Transverse colon (tissue), 4 donors: ENCODE results near the gene ARGFX. TPM values are rescaled to one million over a fixed set of nuclear protein-coding genes. Genes with fewer than 3 reads are reported as not detected.
"Not testable (repeated sequence)": the region's sequence is repeated elsewhere in the genome, so short reads cannot be mapped to it uniquely, and the experiment has no call there.

Experiments
- DNase-seq: peaks from one replicate; pipeline ENCODE4 v3.0.0-alpha.2; 2019
- H3K27ac ChIP-seq, 4 donors: fragments of 200-600 bp; sonication (generic); 2 replicates each; pipeline ENCODE4 v1.5.1; 2016 to 2018; ENCODE audit warnings: inconsistent platforms in 4 of 4
- H3K27me3 ChIP-seq: fragments of 200-600 bp; sonication (generic); 2 replicates; pipeline ENCODE4 v1.5.1; 2017; ENCODE audit warnings: inconsistent platforms
- H3K36me3 ChIP-seq, 4 donors: fragments of 200-600 bp; sonication (generic); 2 replicates each; pipeline ENCODE4 v1.5.1; 2017 to 2019; ENCODE audit warnings: inconsistent platforms in 4 of 4
- H3K4me1 ChIP-seq, 4 donors: fragments of 200-600 bp; sonication (generic); 2 replicates each; pipeline ENCODE4 v1.5.1; 2017 to 2020; ENCODE audit warnings: inconsistent platforms in 4 of 4
- H3K4me3 ChIP-seq, 4 donors: fragments of 200-600 bp; sonication (generic); 1 replicate in 1 of 4; 2 replicates in 3 of 4; pipeline versions ENCODE4 v1.5.1 to v1.6.1; 2017 to 2019; ENCODE audit warnings: inconsistent platforms in 4 of 4
- H3K9me3 ChIP-seq, 2 donors: fragments of 200-600 bp; sonication (generic); 2 replicates each; pipeline ENCODE4 v1.5.1; 2017 to 2019; ENCODE audit warnings: inconsistent platforms in 2 of 2
- EP300 ChIP-seq: sonication (generic); formaldehyde crosslinking; IDR thresholded peaks from one replicate; pipeline ENCODE4 v1.6.1; 2017; ENCODE audit warnings: antibody characterized with exemption, low read depth
- POLR2A ChIP-seq: fragments of 450-650 bp; IDR thresholded peaks from one replicate; pipeline ENCODE4 v1.6.1; 2016; ENCODE audit warnings: antibody characterized with exemption, mild to moderate bottlenecking, moderate library complexity
- POLR2AphosphoS5 ChIP-seq, 3 donors: sonication (generic); formaldehyde crosslinking; IDR thresholded peaks; one replicate each; pipeline ENCODE4 v1.6.1; 2016; ENCODE audit warnings: antibody characterized with exemption in 3 of 3
- WGBS, 2 donors: methylation state at CpG; one replicate each; pipeline ENCODE4 v1.1.5; 2018; ENCODE audit warnings: low coverage in 1 of 2; 5-methylcytosine and 5-hydroxymethylcytosine counted together
- in situ Hi-C, 4 donors: fragments of 200-750 bp; cut with MboI; loops; one replicate each; pipeline versions ENCODE4 v1.15.0 to v1.15.1; 2017; ENCODE audit warnings: low sequenced_read_pairs in 3 of 4, low pct_ligation_motif_present in 1 of 4, low pct_unique_long_range_greater_than_20kb in 1 of 4
- intact Hi-C: fragments of 100-400 bp; cut with DNase I; formaldehyde crosslinking; loops from one replicate; pipeline ENCODE4 v1.15.1; 2023; ENCODE audit warnings: low total_unique reads
- total RNA-seq, 4 donors: library from RNA; depleted of rRNA; stranded (reverse); fragments of >200 nt; gene quantifications; one replicate each; pipeline ENCODE4 v1.1.0, GENCODE V29; 2016
- TF ChIP-seq, protein P1 (sequence below), 5 experiments: fragments of 200-600 bp in 3 of 5; fragments of 450-650 bp in 2 of 5; sonication (generic) in 3 of 5; IDR thresholded peaks; 1 replicate in 2 of 5; 2 replicates in 3 of 5; pipeline ENCODE4 v1.5.1; 2016 to 2017; ENCODE audit warnings: antibody characterized with exemption in 5 of 5, inconsistent platforms in 3 of 5, mild to moderate bottlenecking in 2 of 5, moderate library complexity in 1 of 5

The ARGFX gene
- total RNA-seq, 4 donors from 2014 or later: not detected

DNA sequence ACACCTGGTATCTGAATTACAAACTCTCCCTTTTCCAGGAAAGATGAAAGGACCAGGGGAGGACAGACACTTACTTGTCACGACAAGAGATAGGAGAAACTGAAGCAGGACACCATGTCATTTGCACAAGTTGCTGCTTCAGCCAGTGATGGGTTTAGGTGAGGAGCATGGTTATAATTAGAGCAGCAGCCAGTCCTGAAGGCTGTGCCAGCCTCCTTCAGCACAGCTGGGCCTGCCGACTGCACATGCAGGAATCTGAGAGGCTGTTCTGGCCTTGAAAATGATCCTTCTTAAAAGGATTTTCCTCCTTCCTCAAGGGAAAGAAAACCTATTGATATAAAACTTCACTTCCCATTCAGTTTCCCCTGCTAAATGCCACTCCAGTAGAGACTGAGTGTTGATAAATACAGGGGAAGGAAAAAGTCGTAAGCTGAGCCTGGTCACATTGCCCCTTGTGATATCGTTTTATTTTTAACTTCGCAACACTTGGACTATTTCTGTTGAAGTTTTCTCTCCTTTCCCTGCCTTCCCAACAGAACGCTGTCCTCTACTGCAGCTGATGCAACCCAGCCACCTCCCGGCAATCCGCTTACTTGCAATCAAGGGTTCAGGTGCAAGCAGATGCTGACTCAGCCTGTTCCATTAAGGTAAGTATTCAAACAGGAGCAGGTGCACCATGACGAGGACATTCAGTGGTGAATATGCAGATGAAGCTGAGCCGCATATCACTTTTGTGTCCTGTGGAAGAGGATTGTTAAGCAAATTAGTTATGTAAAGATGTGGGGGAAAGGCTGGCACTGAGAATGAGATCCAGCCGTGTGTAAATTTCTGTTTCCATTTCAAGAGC lies 25.3 kb downstream of the ARGFX start, which contains the start of gene FBXO40:
Gene FBXO40, plus strand, starts transcription at position 524 of the 847 bp plus-strand sequence. CDS start 27,197 bp downstream, outside the sequence.
- Histone ChIP-seq H3K4me3 (no peak within 1 kb of the TSS), H3K27me3 (no peaks in the 10 kb centered on the region), H3K9me3 (no peaks in the 10 kb centered on the region), H3K4me1 (no peaks in the 10 kb centered on the region), H3K27ac (peak within 1 kb of the TSS in 1 of 4 donors; percentile 6), H3K36me3 (no peaks in the 10 kb centered on the region)
- WGBS, 2 donors: 58 to 61% methylated on average over 8 to 11 of the region's 11 CpGs
- peak; percentile 45 for DNase-seq
- TF ChIP-seq POLR2A (no peak), POLR2AphosphoS5 (IDR thresholded peaks at IDR 0.05) (no peak), EP300 (no peak)
- TF ChIP-seq, protein P1, sequence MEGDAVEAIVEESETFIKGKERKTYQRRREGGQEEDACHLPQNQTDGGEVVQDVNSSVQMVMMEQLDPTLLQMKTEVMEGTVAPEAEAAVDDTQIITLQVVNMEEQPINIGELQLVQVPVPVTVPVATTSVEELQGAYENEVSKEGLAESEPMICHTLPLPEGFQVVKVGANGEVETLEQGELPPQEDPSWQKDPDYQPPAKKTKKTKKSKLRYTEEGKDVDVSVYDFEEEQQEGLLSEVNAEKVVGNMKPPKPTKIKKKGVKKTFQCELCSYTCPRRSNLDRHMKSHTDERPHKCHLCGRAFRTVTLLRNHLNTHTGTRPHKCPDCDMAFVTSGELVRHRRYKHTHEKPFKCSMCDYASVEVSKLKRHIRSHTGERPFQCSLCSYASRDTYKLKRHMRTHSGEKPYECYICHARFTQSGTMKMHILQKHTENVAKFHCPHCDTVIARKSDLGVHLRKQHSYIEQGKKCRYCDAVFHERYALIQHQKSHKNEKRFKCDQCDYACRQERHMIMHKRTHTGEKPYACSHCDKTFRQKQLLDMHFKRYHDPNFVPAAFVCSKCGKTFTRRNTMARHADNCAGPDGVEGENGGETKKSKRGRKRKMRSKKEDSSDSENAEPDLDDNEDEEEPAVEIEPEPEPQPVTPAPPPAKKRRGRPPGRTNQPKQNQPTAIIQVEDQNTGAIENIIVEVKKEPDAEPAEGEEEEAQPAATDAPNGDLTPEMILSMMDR (IDR thresholded peaks at IDR 0.05): no peak
- intact Hi-C loops: no loop called here
- in situ Hi-C loops: no loop called here

DNA sequence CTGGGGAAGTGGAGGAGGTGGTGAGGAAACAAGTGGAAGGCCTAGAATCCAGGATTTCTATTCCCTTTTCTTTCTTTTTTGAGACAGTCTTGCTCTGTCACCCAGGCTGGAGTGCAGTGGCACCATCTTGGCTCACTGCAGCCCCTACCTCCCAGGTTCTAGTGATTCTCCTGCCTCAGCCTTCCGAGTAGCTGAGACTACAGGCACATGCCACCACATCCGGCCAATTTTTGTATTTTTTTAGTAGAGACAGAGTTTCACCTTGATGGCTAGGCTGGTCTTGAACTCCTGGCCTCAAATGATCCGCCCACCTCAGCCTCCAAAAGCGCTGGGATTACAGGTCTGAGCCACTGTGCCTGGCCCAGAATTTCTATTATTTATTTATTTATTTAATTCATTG lies 26.1 kb downstream of the ARGFX start:
- H3K4me1 ChIP-seq, H3K27me3 ChIP-seq, H3K27ac ChIP-seq, in situ Hi-C loops, DNase-seq, H3K36me3 ChIP-seq, H3K9me3 ChIP-seq, intact Hi-C loops, H3K4me3 ChIP-seq: not testable (repeated sequence)
- 96 to 100% methylated on average over 3 to 4 of the region's 4 CpGs for WGBS, 2 donors

DNA sequence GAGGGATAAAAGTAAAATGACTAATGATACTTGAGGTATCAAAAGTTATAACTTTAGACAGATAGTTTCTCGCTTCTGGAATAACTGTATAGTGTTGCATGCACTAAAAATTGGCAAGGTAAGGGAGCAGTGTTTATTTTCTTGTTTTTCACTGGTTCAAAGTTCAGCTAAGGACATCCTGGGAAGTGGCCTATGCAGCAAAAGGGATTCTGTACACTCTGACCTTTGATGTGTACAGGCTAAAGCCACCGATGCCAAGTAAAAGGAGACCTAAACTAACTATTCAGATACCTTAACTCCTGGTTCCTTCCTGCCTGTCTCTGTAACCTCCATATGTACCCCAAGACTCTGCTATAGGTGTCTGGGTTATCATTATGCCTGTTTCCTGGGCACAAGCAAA lies 27.1 kb downstream of the ARGFX start:
- TF ChIP-seq POLR2AphosphoS5 (IDR thresholded peaks at IDR 0.05) (no peak), POLR2A (no peak), EP300 (no peak)
- TF ChIP-seq, protein P1 (IDR thresholded peaks at IDR 0.05): no peak
- Histone ChIP-seq H3K9me3 (no peaks in the 10 kb centered on the region), H3K4me1 (no peaks in the 10 kb centered on the region), H3K27ac (no peak overlapping the region), H3K4me3 (no peak overlapping the region), H3K27me3 (no peaks in the 10 kb centered on the region), H3K36me3 (no peaks in the 10 kb centered on the region)
- intact Hi-C loops: no loop called here
- in situ Hi-C loops: no loop called here
- 67 to 90% methylated on average over 1 to 2 of the region's 2 CpGs for WGBS, 2 donors
- DNase-seq: no peak

DNA sequence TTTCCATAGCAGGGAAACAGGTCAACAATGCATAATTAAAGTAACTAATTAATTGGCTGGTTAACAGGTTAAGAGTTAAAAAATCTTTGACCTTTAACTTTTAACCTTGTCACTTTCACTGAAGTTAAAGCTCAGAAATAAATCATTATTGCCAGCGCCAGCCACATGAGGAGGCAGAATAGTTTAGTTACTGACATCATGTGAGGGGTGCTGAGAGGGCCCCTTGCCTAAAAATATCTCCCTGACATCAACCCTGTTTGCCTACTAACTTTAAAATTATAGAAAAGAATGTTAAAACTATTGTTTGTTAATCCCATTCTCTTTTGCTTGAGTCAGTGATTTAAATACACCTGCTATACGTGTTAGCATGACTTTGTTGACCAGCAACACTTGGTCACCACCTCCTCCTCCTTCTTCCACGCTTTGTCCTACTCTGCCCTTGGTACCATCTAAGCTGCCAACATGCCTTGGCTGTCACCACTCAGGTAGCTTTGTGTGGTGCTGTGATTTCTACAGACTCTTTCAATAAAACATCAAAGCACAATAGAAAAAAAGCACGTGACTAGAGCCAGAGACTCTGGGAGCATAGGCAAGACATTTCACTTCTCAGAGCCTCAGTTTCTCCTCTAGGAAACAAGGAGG lies 28.1 kb downstream of the ARGFX start:
- no peak for TF ChIP-seq EP300
- in situ Hi-C loops: no loop called here
- Histone ChIP-seq H3K27ac (no peak overlapping the region), H3K4me3 (no peak overlapping the region), H3K4me1 (no peaks in the 10 kb centered on the region), H3K27me3 (no peaks in the 10 kb centered on the region), H3K9me3 (no peaks in the 10 kb centered on the region), H3K36me3 (no peaks in the 10 kb centered on the region)
- 83 to 86% methylated on average over 2 to 4 of the region's 4 CpGs for WGBS, 2 donors
- intact Hi-C loops: no loop called here
- DNase-seq: no peak

DNA sequence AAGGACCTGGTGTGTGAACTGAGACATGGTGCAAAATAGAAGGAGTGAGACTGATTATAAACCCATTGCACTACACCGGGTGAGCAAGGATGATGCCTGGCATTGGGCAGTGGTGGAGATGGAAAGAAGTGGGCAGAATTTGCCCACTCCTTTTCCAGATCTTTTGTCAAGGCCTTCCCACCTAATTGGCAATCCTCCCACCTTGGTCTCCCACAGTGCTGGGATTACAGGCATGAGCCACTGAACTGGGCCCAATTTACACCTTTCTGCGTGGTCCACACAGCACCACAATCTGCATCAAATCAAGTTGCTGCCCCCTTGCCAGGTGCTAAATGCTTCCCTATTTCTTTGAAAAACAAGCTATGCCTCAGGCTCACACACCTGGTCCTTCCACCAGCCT lies 30.8 kb downstream of the ARGFX start:
- DNase-seq: no peak
- intact Hi-C loops (no loop called here), in situ Hi-C loops (no loop called here)
- H3K36me3 ChIP-seq: no peaks in the 10 kb centered on the region
- H3K27ac ChIP-seq: no peak overlapping the region
- WGBS, 2 donors: 82 to 100% methylated on average over 1 to 2 of the region's 2 CpGs
- H3K9me3 ChIP-seq: no peaks in the 10 kb centered on the region
- H3K4me3 ChIP-seq: no peak overlapping the region
- no peak for TF ChIP-seq POLR2A
- TF ChIP-seq, protein P1 (IDR thresholded peaks at IDR 0.05): no peak
- no peak for TF ChIP-seq EP300
- no peak for TF ChIP-seq POLR2AphosphoS5 (IDR thresholded peaks at IDR 0.05)
- no peaks in the 10 kb centered on the region for H3K4me1 ChIP-seq
- H3K27me3 ChIP-seq: no peaks in the 10 kb centered on the region

DNA sequence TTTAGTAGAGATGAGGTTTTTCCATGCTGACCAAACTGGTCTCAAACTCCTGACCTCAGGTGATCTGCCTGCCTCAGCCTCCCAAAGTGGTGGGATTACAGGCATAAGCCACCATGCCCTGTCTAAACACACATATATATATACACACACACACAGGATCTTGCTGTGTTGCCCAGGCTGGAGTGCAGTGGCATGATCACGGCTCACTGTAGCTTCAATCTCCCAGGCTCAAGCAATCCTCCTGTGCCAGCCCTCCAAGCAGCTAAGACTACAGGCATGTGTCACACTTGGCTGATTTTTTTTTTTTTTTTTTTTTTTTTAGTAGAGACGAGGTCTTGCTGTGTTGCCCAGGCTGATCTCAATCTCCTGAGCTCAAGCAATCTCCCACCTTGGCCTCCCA lies 32.2 kb downstream of the ARGFX start:
- H3K36me3 ChIP-seq, H3K27ac ChIP-seq, H3K4me3 ChIP-seq, in situ Hi-C loops, H3K9me3 ChIP-seq, H3K27me3 ChIP-seq, intact Hi-C loops, DNase-seq, H3K4me1 ChIP-seq: not testable (repeated sequence)
- WGBS, 2 donors: 67 to 92% methylated on average over 2 of the region's 2 CpGs
